ENCODE measurements around the gene SPOP.
"Not testable (repeated sequence)": the region's sequence is repeated elsewhere in the genome, so short reads cannot be mapped to it uniquely, and the experiment has no call there.

SPOP gene

DNA sequence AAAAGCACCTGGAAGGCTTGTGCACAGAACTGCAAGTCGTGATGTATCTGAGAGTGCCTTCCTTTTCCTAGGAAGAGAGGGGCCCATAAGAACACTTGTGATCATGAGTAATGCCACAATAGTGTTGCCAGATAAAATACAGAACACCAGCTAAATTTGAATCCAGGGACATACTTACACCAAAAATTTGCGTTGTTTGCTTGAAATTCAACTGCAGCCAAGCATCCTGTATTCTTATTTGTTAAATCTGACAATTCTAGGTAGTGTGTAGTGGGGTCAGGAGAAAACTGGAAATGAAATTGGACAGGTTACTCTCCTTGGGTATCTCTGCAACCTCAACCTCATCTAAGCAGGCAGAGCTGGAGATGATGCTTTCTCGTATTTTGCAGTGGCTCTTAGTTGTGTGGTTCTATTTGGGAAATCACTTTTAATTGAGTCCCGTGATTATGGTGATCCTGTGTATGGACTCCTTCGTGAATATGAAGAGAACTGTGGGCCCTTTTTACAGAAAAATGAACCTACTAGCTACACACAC is 17.9 kb upstream of the SPOP start:
- no peak for DNase-seq

DNA sequence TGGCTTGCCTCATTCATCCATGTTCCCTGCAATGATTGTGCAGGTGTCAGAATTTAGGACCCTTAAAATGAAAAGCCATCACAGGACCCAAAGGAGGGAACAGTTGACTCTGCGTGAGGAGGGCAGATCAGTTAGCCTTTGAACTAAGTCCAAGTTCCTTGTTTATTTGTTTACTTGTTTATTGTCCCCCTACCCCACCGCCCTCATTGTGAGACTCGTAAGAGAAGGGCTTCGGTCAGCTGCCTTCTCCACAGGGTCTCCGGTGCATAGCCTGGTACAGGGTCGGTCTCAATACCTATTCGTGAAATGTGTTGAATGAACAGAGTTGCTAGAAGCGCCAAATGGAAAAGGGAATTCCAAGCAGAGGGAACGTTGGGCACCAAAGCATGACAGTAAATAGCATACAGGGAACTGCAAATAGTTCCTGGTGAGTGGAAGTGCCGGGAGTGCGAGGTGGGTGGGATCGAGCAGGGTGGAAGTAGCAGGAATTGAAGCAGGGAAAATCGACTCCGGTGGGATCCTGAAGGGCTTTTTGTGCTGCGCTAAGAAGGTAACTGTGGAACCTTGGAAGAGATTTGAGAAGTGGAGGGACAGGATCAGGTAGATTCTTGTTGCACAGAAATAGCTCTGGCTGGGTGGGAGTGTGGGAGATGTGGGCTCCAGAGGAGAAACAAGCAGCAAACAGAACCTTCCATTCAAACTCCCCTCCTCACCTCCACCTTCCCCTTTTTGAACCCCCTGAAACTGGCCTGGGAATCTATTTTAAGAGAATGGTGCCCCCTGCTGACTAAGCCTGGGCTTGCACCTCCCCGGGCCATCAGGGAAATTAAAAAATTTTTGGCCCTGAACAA is 17.2 kb upstream of the SPOP start:
- peak; percentile 67 for DNase-seq

DNA sequence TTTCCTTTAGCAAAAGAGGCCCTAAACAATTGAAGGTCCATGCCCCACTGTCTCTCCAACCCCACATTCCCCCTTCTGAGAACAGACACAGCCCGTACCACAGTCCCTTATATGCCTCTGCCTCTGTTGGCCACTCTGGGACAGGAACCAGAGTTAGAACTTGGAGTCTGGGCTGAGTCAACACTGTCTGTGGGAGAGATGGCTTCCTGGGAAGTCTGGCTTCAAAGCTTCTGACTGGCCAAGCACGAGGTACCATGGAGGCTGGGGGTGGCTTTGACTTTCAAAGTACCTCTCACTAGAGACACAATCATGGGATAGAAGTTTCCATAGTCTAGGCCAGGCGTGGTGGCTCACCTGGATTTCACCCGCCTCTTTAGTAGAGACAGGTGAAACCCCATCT is 14.9 kb upstream of the SPOP start:
- DNase-seq: no peak

DNA sequence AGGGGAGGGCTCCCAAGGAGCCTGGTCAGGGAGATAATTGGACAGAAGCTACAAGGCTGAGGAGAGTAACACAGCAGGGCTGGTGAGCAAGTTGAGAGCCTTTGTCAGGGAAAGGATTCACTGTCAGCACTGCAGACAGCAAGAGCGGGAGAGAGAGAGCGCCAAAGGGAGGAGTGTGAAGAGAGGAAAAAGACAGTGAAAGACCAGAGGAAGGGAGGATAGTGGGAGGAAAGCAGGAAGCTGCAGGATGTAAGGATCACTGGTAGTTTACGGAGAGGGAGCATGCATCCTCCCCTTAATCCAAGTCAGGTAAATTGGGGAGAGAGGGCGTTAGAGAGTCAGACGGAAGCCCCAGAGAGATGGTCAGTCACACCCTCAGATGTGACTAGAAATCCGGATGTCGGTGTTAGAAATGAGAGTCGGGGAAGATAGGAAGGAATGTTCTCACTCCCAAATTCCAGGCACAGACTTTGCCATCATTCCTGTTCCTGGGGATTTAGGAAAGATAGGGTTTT is 13.8 kb upstream of the SPOP start:
- DNase-seq: no peak

DNA sequence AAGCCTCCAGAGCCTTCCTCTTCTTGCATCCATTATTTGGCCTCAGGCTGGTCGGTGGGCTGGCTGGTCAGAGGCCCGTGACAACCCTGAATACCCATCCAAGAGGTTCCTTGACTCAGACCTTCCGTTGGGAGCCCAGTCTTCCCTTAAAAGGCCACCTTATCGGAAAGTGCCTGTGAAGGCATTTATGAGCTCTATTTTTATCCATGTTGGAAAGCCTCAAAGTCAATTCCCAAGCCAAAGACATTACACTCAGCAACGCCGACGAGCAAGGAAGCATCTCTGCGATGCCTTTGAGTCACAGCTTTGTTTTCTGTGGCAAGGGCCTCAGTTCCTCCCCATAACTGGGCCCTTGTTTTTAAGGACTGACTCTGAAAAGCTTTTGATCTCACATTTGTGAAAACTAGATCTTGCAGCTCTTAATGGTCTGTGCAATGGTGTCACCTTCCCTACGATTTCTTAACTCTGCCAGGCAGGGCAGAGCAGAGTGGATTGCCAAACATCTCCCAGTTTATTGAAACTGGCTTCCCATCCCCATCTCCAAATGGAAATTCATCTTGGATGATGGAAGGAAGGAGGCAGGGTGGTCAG is 13.3 kb upstream of the SPOP start:
- DNase-seq: no peak

DNA sequence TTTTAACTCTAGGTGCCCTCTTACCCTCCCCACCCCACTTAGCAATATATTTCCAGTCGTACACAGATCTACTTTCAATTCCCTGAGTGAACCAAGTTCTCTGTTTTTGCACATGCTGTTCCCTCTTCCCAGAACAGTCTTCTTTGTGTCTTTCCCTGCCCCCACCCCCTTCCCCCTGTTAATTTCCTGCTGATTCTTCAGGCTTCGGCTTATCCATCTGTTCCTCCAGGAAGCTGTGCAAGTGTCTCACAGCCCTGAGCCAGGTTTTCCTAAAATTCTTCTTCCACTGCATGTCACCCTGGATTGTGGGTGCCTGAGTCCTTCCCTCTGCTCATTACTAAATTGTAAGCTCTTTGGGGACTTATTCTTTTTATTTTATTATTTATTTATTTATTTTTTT is 12.4 kb upstream of the SPOP start:
- DNase-seq: no peak

DNA sequence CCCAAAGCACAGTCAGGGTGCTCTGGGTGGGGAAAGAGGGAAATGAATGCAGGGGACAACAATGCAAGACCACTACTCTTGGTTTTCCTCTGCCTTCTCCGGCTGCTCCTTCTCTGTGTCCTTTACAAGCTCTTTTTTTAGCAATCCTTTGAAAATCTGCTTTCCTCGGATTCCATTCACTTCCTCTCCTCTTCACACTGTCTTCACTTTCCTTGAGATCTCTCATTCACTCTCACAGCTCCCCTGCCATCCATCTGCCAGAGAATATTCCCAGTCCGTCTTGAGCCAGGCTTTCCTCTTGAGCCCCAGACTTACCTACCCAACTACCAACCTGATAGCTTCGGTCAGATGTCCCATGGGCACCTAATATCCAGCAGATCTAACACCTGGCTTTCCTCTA is 11.0 kb upstream of the SPOP start:
- no peak for DNase-seq

DNA sequence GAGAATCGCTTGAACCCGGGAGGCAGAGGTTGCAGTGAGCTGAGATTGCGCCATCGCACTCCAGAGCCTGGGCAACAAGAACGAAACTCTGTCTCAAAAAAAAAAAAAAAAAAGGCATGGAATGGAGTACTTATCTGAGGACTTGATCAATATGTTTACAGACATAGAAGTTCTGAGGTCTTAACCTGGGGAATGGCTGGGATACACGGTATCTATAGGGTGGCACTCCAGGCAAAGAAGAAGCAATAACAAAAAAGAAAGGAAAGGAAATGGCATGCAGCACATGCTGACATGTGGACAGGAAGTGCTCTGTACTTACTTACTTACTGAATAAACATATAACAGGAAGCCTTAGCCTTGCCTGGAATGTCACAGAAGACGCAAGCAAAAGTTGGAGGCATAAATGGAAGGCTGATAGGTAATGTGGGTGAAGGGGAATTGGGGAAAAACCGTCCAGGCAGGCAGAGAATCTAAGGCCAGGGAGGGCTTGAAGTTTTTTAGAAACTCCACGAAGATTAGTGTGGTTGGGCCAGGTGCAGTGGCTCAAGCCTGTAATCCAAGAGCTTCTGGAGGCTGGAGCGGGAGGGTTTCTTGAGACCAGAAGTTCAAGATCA is 10.1 kb upstream of the SPOP start:
- DNase-seq: no peak

DNA sequence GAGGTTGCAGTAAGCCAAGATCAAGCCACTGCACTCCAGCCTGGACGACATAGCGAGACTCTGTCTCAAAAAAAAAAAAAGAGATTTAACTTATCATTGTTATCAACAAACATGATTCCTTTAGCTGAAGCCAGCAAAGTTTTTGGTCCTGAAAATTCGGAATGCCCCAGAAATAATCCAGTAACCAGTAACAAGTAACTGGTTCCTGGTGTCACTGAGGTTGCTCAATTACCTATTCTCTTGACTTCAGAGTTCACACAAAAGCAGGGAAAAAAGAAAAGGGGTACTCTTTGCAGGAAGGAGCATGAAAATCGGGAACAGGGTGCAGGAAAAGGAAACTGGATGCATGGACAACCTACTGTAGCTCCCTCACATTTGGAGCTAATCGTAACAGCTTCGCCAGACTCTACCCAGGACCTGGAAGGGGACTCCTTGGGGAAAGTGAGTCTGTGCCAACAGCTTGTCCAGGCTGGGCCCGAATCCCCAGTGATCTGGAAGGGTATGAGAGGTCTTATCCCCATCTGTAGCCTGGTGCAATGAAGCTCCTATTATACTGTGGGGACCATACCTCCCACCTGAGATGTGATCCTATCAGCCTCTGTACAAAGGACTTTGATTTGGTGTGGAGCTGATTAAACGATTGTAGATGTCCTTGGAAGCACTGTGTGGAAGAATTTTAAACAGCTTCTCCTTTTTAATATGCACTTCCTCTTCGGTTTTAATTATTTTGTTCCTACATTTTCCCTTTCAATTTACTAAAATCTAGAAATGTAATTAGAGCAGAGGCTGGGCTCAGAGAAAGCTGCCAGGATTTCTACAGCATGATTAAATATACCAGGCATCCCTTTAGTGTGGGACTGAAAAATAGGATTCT is 3.4 kb upstream of the SPOP start:
- no peak for DNase-seq

DNA sequence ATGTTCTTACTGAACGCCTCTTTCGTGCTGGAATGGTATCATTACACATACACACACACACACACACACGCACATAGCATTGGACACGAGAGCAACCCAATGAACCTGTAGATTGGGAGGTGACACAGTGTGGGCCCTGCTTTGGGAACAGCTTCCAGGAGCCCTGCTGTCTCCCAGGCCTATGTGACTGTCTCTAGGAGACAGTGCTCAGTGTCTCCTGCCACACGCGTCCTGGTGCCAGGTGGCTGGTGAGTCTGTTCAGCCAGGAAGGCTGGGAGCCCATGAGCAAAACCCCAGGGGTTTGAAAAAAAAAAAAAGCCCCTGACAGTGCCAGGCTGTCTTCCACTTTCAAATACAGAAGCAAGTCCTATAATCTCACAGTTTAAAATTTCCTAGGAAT is 2.4 kb upstream of the SPOP start:
- no peak for DNase-seq

DNA sequence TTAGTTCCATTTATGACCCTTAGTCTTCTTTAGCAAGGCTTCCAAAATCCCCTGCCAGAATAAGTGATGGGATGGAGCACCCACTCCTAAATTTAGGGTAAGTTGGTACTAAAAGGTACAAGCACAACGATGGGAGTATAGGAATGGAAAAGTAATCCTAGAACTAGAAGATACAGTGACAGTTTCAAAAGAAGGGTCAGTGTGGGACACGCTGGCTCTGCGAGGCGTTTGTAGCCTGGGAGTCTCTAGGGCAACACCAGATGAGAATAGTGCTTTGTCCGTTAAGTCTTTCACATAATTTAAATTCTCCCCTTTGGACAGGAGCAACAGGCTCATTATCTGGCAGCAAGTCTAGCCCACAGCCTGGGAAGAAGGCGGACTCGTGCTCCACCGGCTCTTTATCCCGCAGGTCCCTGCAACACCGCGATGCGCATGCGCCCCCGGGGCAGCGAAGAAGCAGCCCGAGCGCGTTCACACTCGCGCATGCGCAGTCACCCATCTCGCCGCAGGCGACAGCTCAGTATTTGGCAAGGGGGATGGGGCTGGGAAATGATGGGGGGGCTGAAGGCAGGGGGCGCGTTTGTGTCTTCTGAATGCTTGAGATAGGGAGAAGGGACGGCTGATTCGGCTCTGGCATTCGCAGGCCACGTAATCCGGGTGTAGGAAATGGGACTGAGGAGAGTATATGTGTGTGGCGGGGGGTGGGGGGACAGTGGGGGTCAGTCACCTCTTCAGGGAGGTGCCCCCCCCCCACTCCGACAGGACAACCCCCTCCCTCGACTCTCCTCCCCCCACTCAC is 564 bp downstream of the SPOP start:
- DNase-seq: peak; percentile 96

DNA sequence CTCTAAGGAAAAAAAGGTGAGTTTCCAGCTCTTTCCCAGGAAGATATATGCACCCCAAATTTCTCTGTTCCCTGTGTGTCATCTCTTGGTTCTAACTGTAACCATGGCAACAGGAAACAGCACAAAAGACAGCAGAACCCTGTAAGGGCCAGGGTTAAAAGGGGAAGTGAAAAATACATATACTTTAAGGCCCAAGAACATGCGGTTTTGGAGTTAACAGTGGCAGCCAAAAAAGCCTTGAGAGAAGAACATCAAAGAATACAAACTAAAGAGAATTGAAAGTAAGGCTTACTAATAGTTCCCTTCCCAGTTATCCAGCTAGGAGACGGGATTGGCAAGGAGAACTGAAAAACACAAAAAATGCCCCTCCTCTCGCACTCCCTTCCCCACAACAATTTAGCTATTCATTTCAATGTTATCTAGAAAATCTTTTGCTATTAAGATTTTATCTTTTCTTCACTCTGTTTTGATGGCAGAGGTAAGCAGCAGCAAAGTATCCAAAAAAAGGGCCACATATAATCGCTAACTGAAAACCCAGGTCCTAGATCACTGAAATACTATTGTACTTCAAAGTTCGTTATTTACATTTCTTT is 1.5 kb downstream of the SPOP start:
- peak; percentile 33 for DNase-seq

DNA sequence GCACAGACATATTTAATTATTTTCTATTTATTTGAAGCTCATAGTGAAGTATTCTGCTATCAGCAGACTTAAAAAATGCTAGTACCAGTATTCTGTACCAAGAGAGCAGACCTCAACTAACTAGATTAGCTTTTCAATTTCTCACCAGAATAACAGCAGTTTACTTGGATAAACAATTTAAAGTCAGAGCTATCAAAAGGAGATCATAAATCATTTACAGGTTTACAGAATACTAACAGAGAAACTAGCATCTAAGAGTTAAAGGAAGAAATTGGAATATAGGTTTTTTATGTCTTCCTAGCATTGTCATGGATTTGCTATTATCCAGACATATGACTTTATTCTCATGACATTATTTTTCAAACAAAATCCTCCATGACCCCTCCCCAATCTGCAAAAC is 3.4 kb downstream of the SPOP start:
- no peak for DNase-seq

DNA sequence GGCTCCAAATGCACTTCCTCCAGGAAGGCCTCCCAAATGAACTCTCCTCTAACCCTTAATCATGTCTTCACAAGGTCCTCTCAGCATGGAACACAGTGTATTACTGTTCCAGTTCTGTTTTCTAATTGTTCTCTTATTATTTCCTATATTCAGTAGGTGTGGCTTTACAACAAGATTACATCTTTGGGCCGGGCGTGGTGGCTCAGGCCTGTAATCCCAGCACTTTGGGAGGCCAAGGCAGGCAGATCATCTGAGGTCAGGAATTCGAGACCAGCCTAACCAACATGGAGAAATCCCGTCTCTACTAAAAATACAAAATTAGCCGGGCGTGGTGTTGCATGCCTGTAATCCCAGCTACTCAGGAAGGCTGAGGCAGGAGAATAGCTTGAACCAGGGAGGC is 4.2 kb downstream of the SPOP start:
- not testable (repeated sequence) for DNase-seq

DNA sequence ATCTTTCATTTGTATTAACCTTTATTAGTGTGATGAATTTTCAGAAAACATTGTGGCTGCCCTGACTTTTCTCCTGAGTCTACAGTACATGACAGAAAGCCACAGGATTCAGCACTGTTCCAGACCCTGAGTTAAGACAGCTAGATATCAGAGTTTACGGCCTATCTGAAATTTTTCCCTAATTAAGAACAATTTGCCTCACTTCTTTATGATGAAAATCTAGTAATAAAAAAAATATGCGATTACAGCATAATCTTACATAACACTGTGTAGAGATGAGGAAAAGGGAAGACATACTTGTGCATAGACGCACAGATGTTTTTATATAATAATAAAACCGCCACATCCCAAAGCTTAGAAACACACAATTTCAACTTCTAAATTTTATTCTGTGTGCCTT is 7.3 kb downstream of the SPOP start:
- no peak for DNase-seq

DNA sequence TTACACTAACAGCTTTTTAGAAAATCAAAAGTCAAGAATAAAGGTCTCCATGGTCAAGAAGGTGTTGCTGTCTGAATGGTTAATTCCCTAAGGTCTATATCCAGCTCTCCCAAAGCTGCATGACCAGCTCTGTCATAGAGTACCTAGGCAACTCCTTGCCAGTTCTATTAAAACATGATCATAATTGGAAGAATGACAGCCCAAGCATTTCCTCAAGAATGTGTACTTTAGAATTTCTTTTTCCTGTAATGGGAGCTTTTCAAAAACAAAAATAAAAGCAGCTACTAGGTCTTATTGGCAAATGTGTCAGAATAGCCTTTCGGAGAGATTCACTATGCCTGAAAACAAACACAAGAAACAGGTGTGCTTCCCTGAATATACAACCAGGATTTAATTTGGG is 7.9 kb downstream of the SPOP start:
- DNase-seq: no peak

DNA sequence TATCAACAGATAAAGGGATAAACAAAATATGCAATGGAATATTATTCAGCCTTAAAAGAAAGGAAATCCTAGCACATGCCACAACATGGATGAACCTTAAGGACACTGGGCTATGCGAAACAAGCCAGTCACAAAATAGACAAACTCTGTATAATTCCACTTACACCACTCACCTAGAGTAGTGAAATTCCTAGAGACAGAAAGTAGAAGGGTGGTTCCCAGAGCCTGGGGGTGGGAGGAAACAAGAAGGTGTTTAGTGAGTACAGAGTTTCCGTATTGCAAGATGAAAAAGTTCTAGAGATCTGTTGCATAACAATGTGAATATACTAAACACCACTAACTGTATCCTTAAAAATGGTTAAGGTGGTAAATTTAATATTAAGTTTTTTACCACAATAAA is 10.0 kb downstream of the SPOP start:
- no peak for DNase-seq

DNA sequence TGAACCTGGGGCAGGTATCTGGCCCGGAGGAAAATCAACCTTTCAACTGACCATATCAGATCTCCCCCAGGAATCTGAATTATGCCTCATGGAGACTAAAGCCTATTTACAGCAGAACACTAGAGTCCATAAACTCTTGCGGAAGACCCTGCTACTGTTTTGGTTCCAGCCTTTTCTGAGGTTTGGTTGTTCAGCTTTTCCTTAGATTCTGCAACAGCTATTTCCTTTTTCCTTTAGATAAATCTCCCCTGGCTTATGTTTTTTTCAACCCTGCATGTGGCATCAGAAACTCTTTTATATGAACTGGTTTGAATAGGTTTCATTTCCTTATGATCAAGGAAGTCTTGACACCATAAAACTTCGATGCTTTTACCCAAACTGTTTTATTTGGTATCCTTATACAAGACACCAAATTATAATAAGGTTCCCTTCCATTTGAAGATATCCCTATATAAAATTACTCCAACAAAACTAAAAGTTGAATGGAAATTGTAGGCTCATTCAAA is 13.1 kb downstream of the SPOP start:
- no peak for DNase-seq

DNA sequence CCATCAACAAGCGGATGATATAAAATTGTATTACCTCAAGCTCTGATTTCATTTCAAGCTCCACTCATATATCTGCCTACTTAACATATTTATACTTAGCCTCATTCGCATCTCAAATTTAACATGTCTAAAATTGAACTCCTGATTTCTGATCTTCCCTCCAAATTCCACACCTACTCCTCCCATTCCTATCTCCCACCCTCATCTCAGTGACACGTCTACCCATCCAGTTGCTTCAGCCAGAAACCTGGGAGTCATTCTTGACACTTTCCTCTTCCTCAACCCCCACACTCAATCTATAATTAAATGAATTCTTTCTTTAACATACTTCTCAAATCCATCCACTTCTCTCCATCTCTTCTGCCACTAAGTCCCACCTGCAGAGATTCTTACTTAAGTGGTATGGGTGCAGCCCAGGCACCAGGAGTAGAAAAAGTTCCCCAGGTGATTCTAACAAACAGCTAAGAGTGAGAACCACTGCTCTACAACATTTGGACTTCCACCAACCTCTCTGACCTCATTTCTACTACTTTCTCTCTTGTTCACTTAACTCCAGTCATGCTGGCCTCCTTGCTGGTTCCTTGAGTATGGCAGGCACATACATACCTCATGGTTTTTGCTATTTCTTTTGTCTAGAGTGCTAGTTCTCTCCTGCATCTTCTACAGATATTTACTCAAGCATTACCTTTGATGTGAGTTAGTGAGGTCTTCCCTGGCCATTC is 18.1 kb downstream of the SPOP start:
- DNase-seq: no peak

DNA sequence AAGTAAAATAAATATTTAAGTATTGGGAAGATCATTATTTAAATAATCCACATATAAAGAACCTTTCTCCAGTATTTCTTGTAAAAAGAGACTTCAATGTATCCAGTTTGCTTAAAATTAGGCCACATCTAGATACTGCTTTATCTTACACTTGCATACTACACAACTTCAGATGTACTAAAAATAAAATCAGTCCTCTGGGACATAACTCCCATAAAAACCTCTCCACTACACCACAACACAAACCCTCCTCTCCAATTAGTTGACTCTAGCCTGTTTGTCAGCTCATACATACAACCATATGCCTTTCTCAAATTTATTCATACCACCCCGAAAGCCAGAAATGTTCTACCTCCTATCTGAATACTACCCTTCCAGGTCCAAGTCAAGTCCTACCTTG is 21.6 kb downstream of the SPOP start:
- DNase-seq: no peak

DNA sequence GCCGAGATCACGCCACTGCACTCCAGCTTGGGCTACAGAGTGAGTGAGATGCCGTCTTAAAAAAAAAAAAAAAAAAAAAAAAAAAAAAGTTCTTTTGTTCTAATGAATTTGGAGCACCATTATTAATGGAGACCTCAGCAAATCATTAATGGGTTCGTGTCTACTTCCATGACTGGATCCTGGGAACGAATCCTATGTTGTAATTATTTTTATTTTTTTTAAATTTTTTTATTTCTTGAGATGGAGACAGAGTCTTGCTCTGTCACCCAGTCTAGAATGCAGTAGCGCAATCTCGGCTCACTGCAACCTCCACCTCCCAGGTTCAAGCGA is 30.7 kb downstream of the SPOP start:
- no peak for DNase-seq

Data from effector CD4-positive, alpha-beta T cell (primary cell).